ENCODE results near the gene CDH18.

DNA sequence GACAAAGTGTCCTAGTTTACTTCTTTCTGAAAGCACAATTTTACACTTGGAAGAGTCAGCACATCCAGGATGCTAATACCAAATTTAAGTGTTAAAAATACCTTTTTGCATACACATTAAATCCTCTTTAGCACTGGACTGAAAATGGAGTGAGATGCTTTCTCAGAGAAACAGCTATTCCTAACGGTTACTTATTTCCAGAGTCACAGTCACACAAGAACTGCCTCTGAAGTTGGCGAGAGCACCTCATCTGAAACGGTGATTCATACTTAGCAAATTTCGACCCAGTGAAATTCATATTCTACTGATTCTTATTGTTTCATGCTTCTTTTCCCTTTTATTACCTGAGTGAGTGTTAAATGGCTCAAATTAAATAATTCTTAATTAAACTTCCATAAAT, 12.2 kb downstream of the CDH18 start:
- TF ChIP-seq EZH2phosphoT487 (IDR thresholded peaks at IDR 0.05; ENCODE audit: insufficient read depth, low read depth) = no peak
- TF ChIP-seq EZH2 (IDR thresholded peaks at IDR 0.05; ENCODE audit: insufficient read depth, poor library complexity, severe bottlenecking) = no peak

All from GM23248 (cell line).